ENCODE data around the gene MAT2A.

GRCh38 chr2:85580206-85580605 lies 41.2 kb downstream of the MAT2A start:
- TF ChIP-seq CTCF (IDR thresholded peaks at IDR 0.05; ENCODE audit: low read depth, low read length, poor library complexity, severe bottlenecking) (no peak), EZH2phosphoT487 (IDR thresholded peaks at IDR 0.05; ENCODE audit: borderline replicate concordance, low read length) (no peak)
